ENCODE results near the gene SLC38A9.

DNA sequence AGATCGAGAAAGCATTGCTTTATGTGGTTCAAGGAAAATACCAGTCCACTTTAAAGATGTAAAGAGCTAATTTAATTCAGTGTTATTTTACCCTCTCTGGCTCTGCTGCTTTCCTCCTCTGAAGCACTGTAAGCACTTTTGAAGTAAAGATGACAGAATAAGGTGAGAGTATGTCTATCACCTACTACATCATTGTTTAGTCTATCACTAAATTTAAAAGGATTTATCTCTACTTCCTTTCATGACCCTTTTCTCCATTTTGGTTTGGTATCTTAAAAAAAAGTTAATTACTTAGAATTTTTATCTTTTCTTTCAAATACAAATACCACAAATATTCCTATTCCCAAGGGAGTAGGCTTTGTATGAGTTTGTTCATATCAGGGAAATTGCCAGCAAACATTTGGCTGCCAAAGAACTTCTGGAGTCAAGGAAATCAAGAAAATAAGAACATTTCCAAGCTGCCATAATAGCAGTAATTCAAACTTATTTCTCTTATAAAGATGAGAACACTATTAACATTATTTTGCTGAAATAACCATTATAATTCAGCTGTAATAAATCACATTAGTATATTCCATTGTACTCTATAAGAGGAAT is 77.8 kb downstream of the SLC38A9 start:
- TF ChIP-seq CHD2 (IDR thresholded peaks at IDR 0.05; ENCODE audit: low read length) (no peak), POLR2A (IDR thresholded peaks at IDR 0.05; ENCODE audit: control extremely low read depth in 1 of 2, low read depth in 2 of 2, low read length in 2 of 2) (no peak), SIRT6 (IDR thresholded peaks at IDR 0.05; ENCODE audit: low read length) (no peak)
- TF ChIP-seq, protein P1, sequence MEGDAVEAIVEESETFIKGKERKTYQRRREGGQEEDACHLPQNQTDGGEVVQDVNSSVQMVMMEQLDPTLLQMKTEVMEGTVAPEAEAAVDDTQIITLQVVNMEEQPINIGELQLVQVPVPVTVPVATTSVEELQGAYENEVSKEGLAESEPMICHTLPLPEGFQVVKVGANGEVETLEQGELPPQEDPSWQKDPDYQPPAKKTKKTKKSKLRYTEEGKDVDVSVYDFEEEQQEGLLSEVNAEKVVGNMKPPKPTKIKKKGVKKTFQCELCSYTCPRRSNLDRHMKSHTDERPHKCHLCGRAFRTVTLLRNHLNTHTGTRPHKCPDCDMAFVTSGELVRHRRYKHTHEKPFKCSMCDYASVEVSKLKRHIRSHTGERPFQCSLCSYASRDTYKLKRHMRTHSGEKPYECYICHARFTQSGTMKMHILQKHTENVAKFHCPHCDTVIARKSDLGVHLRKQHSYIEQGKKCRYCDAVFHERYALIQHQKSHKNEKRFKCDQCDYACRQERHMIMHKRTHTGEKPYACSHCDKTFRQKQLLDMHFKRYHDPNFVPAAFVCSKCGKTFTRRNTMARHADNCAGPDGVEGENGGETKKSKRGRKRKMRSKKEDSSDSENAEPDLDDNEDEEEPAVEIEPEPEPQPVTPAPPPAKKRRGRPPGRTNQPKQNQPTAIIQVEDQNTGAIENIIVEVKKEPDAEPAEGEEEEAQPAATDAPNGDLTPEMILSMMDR (IDR thresholded peaks at IDR 0.05; ENCODE audit: control extremely low read depth in 1 of 3, insufficient read depth in 1 of 3, low read depth in 1 of 3, low read length in 3 of 3): no peak

Measured in H1 (cell line).